HL-60 (cell line): ENCODE measurements around the gene FAT1.

ENCODE experiments used
- CTCF ChIP-seq: IDR thresholded peaks from one replicate; pipeline ENCODE4 v1.5.1; 2011; ENCODE audit warnings: low read length, control low read depth, inconsistent platforms; ENCODE audit not compliant: insufficient read depth
- POLR2AphosphoS5 ChIP-seq: IDR thresholded peaks from 2 replicates; pipeline ENCODE4 v1.6.1; 2012; ENCODE audit warnings: low read depth
- SPI1 ChIP-seq: IDR thresholded peaks from 2 replicates; pipeline ENCODE4 v1.6.1; 2012; ENCODE audit warnings: low read depth, mild to moderate bottlenecking, borderline replicate concordance
- TF ChIP-seq, protein P1 (sequence below): IDR thresholded peaks from 2 replicates; pipeline ENCODE4 v1.6.1; 2012; ENCODE audit warnings: low read depth; ENCODE audit not compliant: insufficient replicate concordance

- TF ChIP-seq CTCF = no peak
- TF ChIP-seq, protein P1, sequence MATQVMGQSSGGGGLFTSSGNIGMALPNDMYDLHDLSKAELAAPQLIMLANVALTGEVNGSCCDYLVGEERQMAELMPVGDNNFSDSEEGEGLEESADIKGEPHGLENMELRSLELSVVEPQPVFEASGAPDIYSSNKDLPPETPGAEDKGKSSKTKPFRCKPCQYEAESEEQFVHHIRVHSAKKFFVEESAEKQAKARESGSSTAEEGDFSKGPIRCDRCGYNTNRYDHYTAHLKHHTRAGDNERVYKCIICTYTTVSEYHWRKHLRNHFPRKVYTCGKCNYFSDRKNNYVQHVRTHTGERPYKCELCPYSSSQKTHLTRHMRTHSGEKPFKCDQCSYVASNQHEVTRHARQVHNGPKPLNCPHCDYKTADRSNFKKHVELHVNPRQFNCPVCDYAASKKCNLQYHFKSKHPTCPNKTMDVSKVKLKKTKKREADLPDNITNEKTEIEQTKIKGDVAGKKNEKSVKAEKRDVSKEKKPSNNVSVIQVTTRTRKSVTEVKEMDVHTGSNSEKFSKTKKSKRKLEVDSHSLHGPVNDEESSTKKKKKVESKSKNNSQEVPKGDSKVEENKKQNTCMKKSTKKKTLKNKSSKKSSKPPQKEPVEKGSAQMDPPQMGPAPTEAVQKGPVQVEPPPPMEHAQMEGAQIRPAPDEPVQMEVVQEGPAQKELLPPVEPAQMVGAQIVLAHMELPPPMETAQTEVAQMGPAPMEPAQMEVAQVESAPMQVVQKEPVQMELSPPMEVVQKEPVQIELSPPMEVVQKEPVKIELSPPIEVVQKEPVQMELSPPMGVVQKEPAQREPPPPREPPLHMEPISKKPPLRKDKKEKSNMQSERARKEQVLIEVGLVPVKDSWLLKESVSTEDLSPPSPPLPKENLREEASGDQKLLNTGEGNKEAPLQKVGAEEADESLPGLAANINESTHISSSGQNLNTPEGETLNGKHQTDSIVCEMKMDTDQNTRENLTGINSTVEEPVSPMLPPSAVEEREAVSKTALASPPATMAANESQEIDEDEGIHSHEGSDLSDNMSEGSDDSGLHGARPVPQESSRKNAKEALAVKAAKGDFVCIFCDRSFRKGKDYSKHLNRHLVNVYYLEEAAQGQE = no peak
- no peak for TF ChIP-seq SPI1
- no peak for TF ChIP-seq POLR2AphosphoS5
Measured at GRCh38 chr4:186606591-186606992, 117.1 kb downstream of the FAT1 start.
